Vagina (tissue), 2 donors: ENCODE measurements around the gene ARMC5. TPM values are rescaled to one million over a fixed set of nuclear protein-coding genes. Genes with fewer than 3 reads are reported as not detected.
"Not testable (repeated sequence)": the region's sequence is repeated elsewhere in the genome, so short reads cannot be mapped to it uniquely, and the experiment has no call there.

Experiments used
- DNase-seq, 2 donors: peaks; one replicate each; pipeline ENCODE4 v3.0.0-alpha.2; 2017; ENCODE audit errors: extremely low spot score in 2 of 2
- H3K27ac ChIP-seq: fragments of 200-600 bp; sonication (generic); one replicate; pipeline ENCODE4 v1.5.1; 2019
- H3K27me3 ChIP-seq: fragments of 200-600 bp; sonication (generic); one replicate; pipeline ENCODE4 v1.5.1; 2019
- H3K36me3 ChIP-seq, 2 donors: fragments of 200-600 bp; sonication (generic); one replicate each; pipeline ENCODE4 v1.5.1; 2017 to 2019
- H3K4me1 ChIP-seq: fragments of 200-600 bp; sonication (generic); one replicate; pipeline ENCODE4 v1.5.1; 2019
- H3K4me3 ChIP-seq, 2 donors: fragments of 200-600 bp; sonication (generic); 1 replicate in 1 of 2; 2 replicates in 1 of 2; pipeline ENCODE4 v1.5.1; 2016 to 2019
- H3K9me3 ChIP-seq: fragments of 200-600 bp; sonication (generic); one replicate; pipeline ENCODE4 v1.5.1; 2019
- CTCF ChIP-seq, 3 experiments: fragments of 450-650 bp in 2 of 3; fragments of 200-600 bp in 1 of 3; sonication (generic) in 1 of 3; IDR thresholded peaks; one replicate each; pipeline ENCODE4 v1.5.1; 2017 to 2019; ENCODE audit warnings: antibody characterized with exemption in 3 of 3, mild to moderate bottlenecking in 2 of 3, moderate library complexity in 2 of 3
- POLR2A ChIP-seq, 2 donors: fragments of 450-650 bp; IDR thresholded peaks; one replicate each; pipeline ENCODE4 v1.6.1; 2017; ENCODE audit warnings: antibody characterized with exemption in 2 of 2, mild to moderate bottlenecking in 2 of 2, moderate library complexity in 2 of 2
- POLR2AphosphoS5 ChIP-seq, 2 donors: sonication (generic); formaldehyde crosslinking; IDR thresholded peaks; one replicate each; pipeline ENCODE4 v1.9.0; 2017; ENCODE audit warnings: antibody characterized with exemption in 2 of 2, mild to moderate bottlenecking in 2 of 2, low read depth in 1 of 2; ENCODE audit not compliant: insufficient read depth in 1 of 2
- intact Hi-C: fragments of 100-400 bp; cut with DNase I; formaldehyde crosslinking; loops from one replicate; pipeline ENCODE4 v1.15.1; 2023
- total RNA-seq: library from RNA; depleted of rRNA; stranded (reverse); fragments of >200 nt; gene quantifications from one replicate; pipeline ENCODE4 v1.2.3, GENCODE V29; 2016

ARMC5 gene
- total RNA-seq, 1 donor from 2014 or later = 11.3 TPM

- no peak for TF ChIP-seq POLR2AphosphoS5 (IDR thresholded peaks at IDR 0.05; ENCODE audit: insufficient read depth in 1 of 2, low read depth in 1 of 2)
- TF ChIP-seq POLR2A (IDR thresholded peaks at IDR 0.05) = no peak
- no peak for TF ChIP-seq CTCF (IDR thresholded peaks at IDR 0.05)
- Histone ChIP-seq H3K27me3 (no peaks in the 10 kb centered on the region), H3K4me1 (no peaks in the 10 kb centered on the region), H3K9me3 (no peaks in the 10 kb centered on the region), H3K4me3 (no peak overlapping the region), H3K27ac (no peak overlapping the region), H3K36me3 (peaks cover 0 to 58% of the 10 kb centered on the region in 2 donors)
- intact Hi-C loops = no loop called here
- DNase-seq = no peak
Observed at GRCh38 chr16:31498493-31498892, 39.2 kb downstream of the ARMC5 start.

GRCh38 chr16:31499928-31500327 lies 40.6 kb downstream of the ARMC5 start:
- Histone ChIP-seq H3K27ac (no peak overlapping the region), H3K4me1 (no peaks in the 10 kb centered on the region), H3K4me3 (no peak overlapping the region), H3K9me3 (no peaks in the 10 kb centered on the region), H3K36me3 (peaks cover 0 to 51% of the 10 kb centered on the region in 2 donors), H3K27me3 (no peaks in the 10 kb centered on the region)
- no peak for DNase-seq
- intact Hi-C loops = no loop called here
- TF ChIP-seq POLR2A (IDR thresholded peaks at IDR 0.05) (no peak), CTCF (IDR thresholded peaks at IDR 0.05) (no peak), POLR2AphosphoS5 (IDR thresholded peaks at IDR 0.05; ENCODE audit: insufficient read depth in 1 of 2, low read depth in 1 of 2) (no peak)

- Histone ChIP-seq H3K36me3 (peaks cover 0 to 38% of the 10 kb centered on the region in 2 donors), H3K27me3 (no peaks in the 10 kb centered on the region), H3K4me3 (no peak overlapping the region), H3K27ac (no peak overlapping the region), H3K9me3 (no peaks in the 10 kb centered on the region), H3K4me1 (peaks cover 8% of the 10 kb centered on the region)
- no peak for DNase-seq
- intact Hi-C loops = no loop called here
- TF ChIP-seq POLR2A (IDR thresholded peaks at IDR 0.05) (no peak), POLR2AphosphoS5 (IDR thresholded peaks at IDR 0.05; ENCODE audit: insufficient read depth in 1 of 2, low read depth in 1 of 2) (no peak), CTCF (IDR thresholded peaks at IDR 0.05) (no peak)
Observed at GRCh38 chr16:31501226-31501965, 42.1 kb downstream of the ARMC5 start.

- no peak overlapping the region for H3K4me3 ChIP-seq
- no peak for DNase-seq
- H3K9me3 ChIP-seq = no peaks in the 10 kb centered on the region
- H3K27me3 ChIP-seq = no peaks in the 10 kb centered on the region
- peaks cover 14% of the 10 kb centered on the region for H3K4me1 ChIP-seq
- intact Hi-C loops = no loop called here
- H3K36me3 ChIP-seq = peaks cover 0 to 33% of the 10 kb centered on the region in 2 donors
- TF ChIP-seq CTCF (IDR thresholded peaks at IDR 0.05) = no peak
- TF ChIP-seq POLR2AphosphoS5 (IDR thresholded peaks at IDR 0.05; ENCODE audit: insufficient read depth in 1 of 2, low read depth in 1 of 2) = no peak
- no peak for TF ChIP-seq POLR2A (IDR thresholded peaks at IDR 0.05)
- no peak overlapping the region for H3K27ac ChIP-seq
Observed at GRCh38 chr16:31501966-31502348, 42.7 kb downstream of the ARMC5 start.

- H3K9me3 ChIP-seq = no peaks in the 10 kb centered on the region
- no peak for DNase-seq
- H3K36me3 ChIP-seq = peaks cover 0 to 23% of the 10 kb centered on the region in 2 donors
- intact Hi-C loops = no loop called here
- H3K4me3 ChIP-seq = no peak overlapping the region
- TF ChIP-seq POLR2AphosphoS5 (IDR thresholded peaks at IDR 0.05; ENCODE audit: insufficient read depth in 1 of 2, low read depth in 1 of 2) = no peak
- no peaks in the 10 kb centered on the region for H3K27me3 ChIP-seq
- peaks cover 21% of the 10 kb centered on the region for H3K4me1 ChIP-seq
- no peak overlapping the region for H3K27ac ChIP-seq
Observed at GRCh38 chr16:31502981-31503380, 43.7 kb downstream of the ARMC5 start.

- H3K27ac ChIP-seq, H3K4me3 ChIP-seq, DNase-seq, intact Hi-C loops, H3K27me3 ChIP-seq, H3K9me3 ChIP-seq: not testable (repeated sequence)
- Histone ChIP-seq H3K36me3 (peaks cover 0 to 17% of the 10 kb centered on the region in 2 donors), H3K4me1 (peaks cover 21% of the 10 kb centered on the region)
Observed at GRCh38 chr16:31503555-31503954, 44.3 kb downstream of the ARMC5 start.
